ENCODE data around the gene PLSCR5.

Gene PLSCR5

GRCh38 chr3:146557745-146558144 lies 47.4 kb downstream of the PLSCR5 start:
- DNase-seq (ENCODE audit: low read depth), result no peak
- H3K4me3 ChIP-seq (ENCODE audit: low read length), result no peak overlapping the region
- TF ChIP-seq CTCF (conservative IDR thresholded peaks at IDR 0.05; ENCODE audit: low read length), result no peak

- H3K4me3 ChIP-seq (ENCODE audit: low read length), result no peak overlapping the region
- no peak for TF ChIP-seq CTCF (conservative IDR thresholded peaks at IDR 0.05; ENCODE audit: low read length)
- no peak for DNase-seq (ENCODE audit: low read depth)
These were observed 49.8 kb downstream of the PLSCR5 start for GRCh38 chr3:146555311-146555710.

- no peak for TF ChIP-seq CTCF (conservative IDR thresholded peaks at IDR 0.05; ENCODE audit: low read length)
- DNase-seq (ENCODE audit: low read depth), result peak; percentile 28
- no peak overlapping the region for H3K4me3 ChIP-seq (ENCODE audit: low read length)
These were observed 50.9 kb downstream of the PLSCR5 start for GRCh38 chr3:146554151-146554760.

GRCh38 chr3:146550743-146551510 lies 54.2 kb downstream of the PLSCR5 start:
- no peak for TF ChIP-seq CTCF (conservative IDR thresholded peaks at IDR 0.05; ENCODE audit: low read length)
- peak; percentile 80 for DNase-seq (ENCODE audit: low read depth)
- H3K4me3 ChIP-seq (ENCODE audit: low read length), result no peak overlapping the region

GRCh38 chr3:146550070-146550615 lies 55.0 kb downstream of the PLSCR5 start:
- TF ChIP-seq CTCF (conservative IDR thresholded peaks at IDR 0.05; ENCODE audit: low read length), result no peak
- H3K4me3 ChIP-seq (ENCODE audit: low read length), result no peak overlapping the region

GRCh38 chr3:146547235-146547835 lies 57.8 kb downstream of the PLSCR5 start:
- no peak for TF ChIP-seq CTCF (conservative IDR thresholded peaks at IDR 0.05; ENCODE audit: low read length)
- DNase-seq (ENCODE audit: low read depth), result no peak
- no peak overlapping the region for H3K4me3 ChIP-seq (ENCODE audit: low read length)

More at GRCh38 chr3:146550070-146550615, 55.0 kb downstream of the PLSCR5 start:
- DNase-seq (ENCODE audit: low read depth), result no peak
